ENCODE results near the gene CFAP46. TPM values are rescaled to one million over a fixed set of nuclear protein-coding genes. Genes with fewer than 3 reads are reported as not detected.

Gene CFAP46
- total and polyA plus RNA-seq, 9 of the 15 experiments (the other 6 are each of a cell fraction or from before 2014, with no cell fraction given) = not detected

DNA sequence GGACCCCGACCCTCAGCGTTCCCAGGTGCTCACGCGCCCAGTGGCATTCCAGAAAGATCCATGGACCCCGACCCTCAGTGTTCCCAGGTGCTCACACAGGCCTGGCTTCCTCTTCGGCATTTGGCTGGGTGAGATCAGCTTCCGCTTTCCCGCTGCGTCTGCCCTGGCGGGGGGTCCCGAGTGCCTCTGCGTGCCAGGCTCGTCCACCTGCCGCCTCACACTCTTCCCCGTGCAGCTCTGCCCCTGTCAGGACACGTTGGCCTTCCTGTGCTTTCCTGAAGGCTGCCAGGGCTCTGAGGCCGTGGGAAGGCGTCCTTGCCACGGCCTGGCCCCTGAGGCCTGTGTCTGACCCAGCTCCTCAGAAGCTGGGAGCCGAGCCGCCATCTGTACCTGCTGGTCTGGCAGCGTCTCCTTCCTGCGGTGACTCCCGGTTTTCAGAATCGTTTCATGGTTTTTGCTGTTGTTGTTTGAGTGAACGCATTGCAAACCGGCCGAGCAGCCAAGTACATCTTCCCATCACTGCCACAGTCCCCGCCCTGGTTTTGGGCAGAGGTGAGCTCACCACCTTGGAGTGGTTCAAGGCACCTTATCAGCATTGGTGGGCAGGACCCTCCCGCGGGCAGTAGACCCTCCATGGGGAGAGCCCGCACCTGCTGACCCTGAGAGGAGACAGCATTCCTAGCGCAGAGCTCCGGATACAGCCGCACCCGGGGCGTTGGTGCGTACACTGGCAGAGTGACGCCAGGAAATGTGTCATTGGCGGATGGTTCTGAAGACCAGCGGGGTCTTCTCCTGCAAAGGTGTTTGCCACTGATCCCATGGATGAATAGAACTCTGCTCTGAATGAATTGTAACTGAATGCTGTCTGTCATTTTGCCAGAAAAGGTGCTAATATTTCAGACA lies 173.8 kb downstream of the CFAP46 start:
- Histone ChIP-seq H3K9me1 (ENCODE audit: control insufficient read depth, insufficient read depth, low read length) (no peaks in the 10 kb centered on the region), H3K4me3 (no peak overlapping the region), H3K9me3 (replicated peaks; ENCODE audit: control insufficient read depth, insufficient read depth, low read depth, low read length) (no peaks in the 10 kb centered on the region), H3K4me1 (replicated peaks in 1 of 2; ENCODE audit: control insufficient read depth in 2 of 2, insufficient read depth in 2 of 2, low read length in 2 of 2) (no peaks in the 10 kb centered on the region), H3K79me2 (ENCODE audit: control insufficient read depth, insufficient read depth, low read length) (no peaks in the 10 kb centered on the region), H3K27me3 (ENCODE audit: control insufficient read depth in 2 of 2, insufficient read depth in 2 of 2, low read length in 2 of 2) (no peaks in the 10 kb centered on the region), H3K36me3 (ENCODE audit: control insufficient read depth, insufficient read depth, low read length) (no peaks in the 10 kb centered on the region), H4K20me1 (replicated peaks; ENCODE audit: control insufficient read depth, insufficient read depth, low read length) (no peaks in the 10 kb centered on the region), H3K27ac (ENCODE audit: extremely low read depth, low read depth, low read length) (no peak overlapping the region), H3K9ac (ENCODE audit: insufficient read depth in 1 of 2, low read depth in 2 of 2, low read length in 2 of 2) (no peak overlapping the region), H3K4me2 (ENCODE audit: insufficient read depth, low read length) (no peak overlapping the region), H2AFZ (ENCODE audit: low read depth, low read length) (no peak overlapping the region)
- intact Hi-C loops (cut with micrococcal nuclease) (no loop called here), in situ Hi-C loops (cut with MboI) (no loop called here)
- 91% methylated on average over 19 of the region's 41 CpGs for WGBS (ENCODE audit: insufficient coverage, low coverage, missing lambda C conversion rate)
- ATAC-seq (no peak), DNase-seq (ENCODE audit: extremely low read depth in 1 of 4, low spot score in 3 of 4) (no peak), FAIRE-seq (no peak)
- no TSS peak for BruUV-seq (replicated peaks)
- ChIA-PET CTCF (ENCODE audit: low intra/inter-chr PET ratio) (no interaction called here), POLR2A (interaction anchor here (0.6 kb wide), 1 partner anchor 288 kb away, joined by 3 read pairs; no protein-coding TSS in a partner anchor)
- TF ChIP-seq STAG1 (CRISPR knock-in tag; IDR thresholded peaks at IDR 0.05; ENCODE audit: borderline replicate concordance) = no peak
- TF ChIP-seq ZNF668 (CRISPR knock-in tag; IDR thresholded peaks at IDR 0.05) = no peak
- TF ChIP-seq, protein P1, sequence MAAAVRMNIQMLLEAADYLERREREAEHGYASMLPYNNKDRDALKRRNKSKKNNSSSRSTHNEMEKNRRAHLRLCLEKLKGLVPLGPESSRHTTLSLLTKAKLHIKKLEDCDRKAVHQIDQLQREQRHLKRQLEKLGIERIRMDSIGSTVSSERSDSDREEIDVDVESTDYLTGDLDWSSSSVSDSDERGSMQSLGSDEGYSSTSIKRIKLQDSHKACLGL (CRISPR knock-in tag; IDR thresholded peaks at IDR 0.05; ENCODE audit: borderline replicate concordance, poor library complexity, severe bottlenecking) = no peak
- no peak for TF ChIP-seq KDM5B (IDR thresholded peaks at IDR 0.05; ENCODE audit: insufficient replicate concordance, low read depth, low read length)
- TF ChIP-seq KAT2B (IDR thresholded peaks at IDR 0.05; ENCODE audit: low read depth, low read length) = no peak
- TF ChIP-seq, protein P2, sequence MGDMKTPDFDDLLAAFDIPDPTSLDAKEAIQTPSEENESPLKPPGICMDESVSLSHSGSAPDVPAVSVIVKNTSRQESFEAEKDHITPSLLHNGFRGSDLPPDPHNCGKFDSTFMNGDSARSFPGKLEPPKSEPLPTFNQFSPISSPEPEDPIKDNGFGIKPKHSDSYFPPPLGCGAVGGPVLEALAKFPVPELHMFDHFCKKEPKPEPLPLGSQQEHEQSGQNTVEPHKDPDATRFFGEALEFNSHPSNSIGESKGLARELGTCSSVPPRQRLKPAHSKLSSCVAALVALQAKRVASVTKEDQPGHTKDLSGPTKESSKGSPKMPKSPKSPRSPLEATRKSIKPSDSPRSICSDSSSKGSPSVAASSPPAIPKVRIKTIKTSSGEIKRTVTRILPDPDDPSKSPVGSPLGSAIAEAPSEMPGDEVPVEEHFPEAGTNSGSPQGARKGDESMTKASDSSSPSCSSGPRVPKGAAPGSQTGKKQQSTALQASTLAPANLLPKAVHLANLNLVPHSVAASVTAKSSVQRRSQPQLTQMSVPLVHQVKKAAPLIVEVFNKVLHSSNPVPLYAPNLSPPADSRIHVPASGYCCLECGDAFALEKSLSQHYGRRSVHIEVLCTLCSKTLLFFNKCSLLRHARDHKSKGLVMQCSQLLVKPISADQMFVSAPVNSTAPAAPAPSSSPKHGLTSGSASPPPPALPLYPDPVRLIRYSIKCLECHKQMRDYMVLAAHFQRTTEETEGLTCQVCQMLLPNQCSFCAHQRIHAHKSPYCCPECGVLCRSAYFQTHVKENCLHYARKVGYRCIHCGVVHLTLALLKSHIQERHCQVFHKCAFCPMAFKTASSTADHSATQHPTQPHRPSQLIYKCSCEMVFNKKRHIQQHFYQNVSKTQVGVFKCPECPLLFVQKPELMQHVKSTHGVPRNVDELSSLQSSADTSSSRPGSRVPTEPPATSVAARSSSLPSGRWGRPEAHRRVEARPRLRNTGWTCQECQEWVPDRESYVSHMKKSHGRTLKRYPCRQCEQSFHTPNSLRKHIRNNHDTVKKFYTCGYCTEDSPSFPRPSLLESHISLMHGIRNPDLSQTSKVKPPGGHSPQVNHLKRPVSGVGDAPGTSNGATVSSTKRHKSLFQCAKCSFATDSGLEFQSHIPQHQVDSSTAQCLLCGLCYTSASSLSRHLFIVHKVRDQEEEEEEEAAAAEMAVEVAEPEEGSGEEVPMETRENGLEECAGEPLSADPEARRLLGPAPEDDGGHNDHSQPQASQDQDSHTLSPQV (IDR thresholded peaks at IDR 0.05) = no peak
- TF ChIP-seq, protein P3, sequence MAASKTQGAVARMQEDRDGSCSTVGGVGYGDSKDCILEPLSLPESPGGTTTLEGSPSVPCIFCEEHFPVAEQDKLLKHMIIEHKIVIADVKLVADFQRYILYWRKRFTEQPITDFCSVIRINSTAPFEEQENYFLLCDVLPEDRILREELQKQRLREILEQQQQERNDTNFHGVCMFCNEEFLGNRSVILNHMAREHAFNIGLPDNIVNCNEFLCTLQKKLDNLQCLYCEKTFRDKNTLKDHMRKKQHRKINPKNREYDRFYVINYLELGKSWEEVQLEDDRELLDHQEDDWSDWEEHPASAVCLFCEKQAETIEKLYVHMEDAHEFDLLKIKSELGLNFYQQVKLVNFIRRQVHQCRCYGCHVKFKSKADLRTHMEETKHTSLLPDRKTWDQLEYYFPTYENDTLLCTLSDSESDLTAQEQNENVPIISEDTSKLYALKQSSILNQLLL (CRISPR knock-in tag; IDR thresholded peaks at IDR 0.05; ENCODE audit: borderline replicate concordance) = no peak
- TF ChIP-seq GATA2 (CRISPR knock-in tag; IDR thresholded peaks at IDR 0.05) = no peak
- TF ChIP-seq CHD1 (IDR thresholded peaks at IDR 0.05; ENCODE audit: low read length) = no peak
- no peak for TF ChIP-seq DACH1 (IDR thresholded peaks at IDR 0.05; ENCODE audit: partially characterized antibody)
- TF ChIP-seq RAD51 (IDR thresholded peaks at IDR 0.05; ENCODE audit: borderline replicate concordance, low read depth) = no peak
- no peak for TF ChIP-seq MTA2 (IDR thresholded peaks at IDR 0.05; ENCODE audit: low read depth)
- TF ChIP-seq TCF7L2 (IDR thresholded peaks at IDR 0.05; ENCODE audit: low read depth, low read length) = no peak
- TF ChIP-seq SAFB2 (IDR thresholded peaks at IDR 0.05; ENCODE audit: borderline replicate concordance, low read depth, low read length, severe bottlenecking) = no peak
